ENCODE data around the gene SLC41A3.

- TF ChIP-seq CTCF (IDR thresholded peaks at IDR 0.05) (no peak), RAD21 (conservative IDR thresholded peaks at IDR 0.05 in 1 of 2, IDR thresholded peaks at IDR 0.05 in 1 of 2) (no peak), BHLHE40 (IDR thresholded peaks at IDR 0.05; ENCODE audit: low read depth, low read length) (no peak), RCOR1 (IDR thresholded peaks at IDR 0.05; ENCODE audit: low read depth, low read length) (no peak), CEBPB (IDR thresholded peaks at IDR 0.05) (no peak), PHF8 (IDR thresholded peaks at IDR 0.05; ENCODE audit: borderline replicate concordance, low read depth) (no peak), SMC3 (IDR thresholded peaks at IDR 0.05) (no peak), RFX5 (IDR thresholded peaks at IDR 0.05) (no peak)
Observed at GRCh38 chr3:126040386-126040785, 43.5 kb downstream of the SLC41A3 start.
